Trophoblast cell (in vitro differentiated cells and primary cell): ENCODE results near the gene FOXA3.

ENCODE experiments used
- DNase-seq, 2 donors: peaks; one replicate each; pipeline ENCODE4 v3.0.0-alpha.2; 2016
- H2AFZ ChIP-seq: 2 replicates; pipeline ENCODE4 v1.6.1; 2013; ENCODE audit warnings: low read length, moderate library complexity, mild to moderate bottlenecking; ENCODE audit not compliant: insufficient read depth, poor library complexity
- H2AK5ac ChIP-seq: 2 replicates; pipeline ENCODE4 v1.6.1; 2013; ENCODE audit warnings: mild to moderate bottlenecking, low read length
- H2BK120ac ChIP-seq: 2 replicates; pipeline ENCODE4 v1.6.1; 2013; ENCODE audit warnings: low read length, mild to moderate bottlenecking, moderate library complexity; ENCODE audit not compliant: insufficient read depth, poor library complexity
- H2BK12ac ChIP-seq: 2 replicates; pipeline ENCODE4 v1.6.1; 2013; ENCODE audit warnings: mild to moderate bottlenecking, low read length, moderate library complexity
- H2BK5ac ChIP-seq: 2 replicates; pipeline ENCODE4 v1.6.1; 2013; ENCODE audit warnings: low read length, low read depth, moderate library complexity, mild to moderate bottlenecking; ENCODE audit not compliant: poor library complexity
- H3K14ac ChIP-seq: 2 replicates; pipeline ENCODE4 v1.6.1; 2013; ENCODE audit warnings: mild to moderate bottlenecking, low read length
- H3K18ac ChIP-seq: 2 replicates; pipeline ENCODE4 v1.6.1; 2013; ENCODE audit warnings: mild to moderate bottlenecking, low read length
- H3K23ac ChIP-seq: 2 replicates; pipeline ENCODE4 v1.6.1; 2013; ENCODE audit warnings: low read length
- H3K27ac ChIP-seq: 2 replicates; pipeline ENCODE4 v1.5.1; 2013; ENCODE audit warnings: low read depth, mild to moderate bottlenecking, inconsistent platforms, low read length, moderate library complexity
- H3K27me3 ChIP-seq: 2 replicates; pipeline ENCODE4 v1.6.1; 2013; ENCODE audit warnings: inconsistent platforms, mild to moderate bottlenecking, low read length, moderate library complexity; ENCODE audit not compliant: insufficient read depth
- H3K36me3 ChIP-seq, 2 experiments: 1 replicate in 1 of 2; 2 replicates in 1 of 2; pipeline ENCODE4 v1.6.1; 2013; ENCODE audit warnings: low read length in 2 of 2, mild to moderate bottlenecking in 2 of 2, moderate library complexity in 1 of 2; ENCODE audit not compliant: insufficient read depth in 2 of 2, control insufficient read depth in 1 of 2
- H3K4ac ChIP-seq: 2 replicates; pipeline ENCODE4 v1.6.1; 2013; ENCODE audit warnings: low read depth, mild to moderate bottlenecking, low read length, moderate library complexity
- H3K4me1 ChIP-seq, 2 experiments: 1 replicate in 1 of 2; 2 replicates in 1 of 2; pipeline ENCODE4 v1.6.1; 2013; ENCODE audit warnings: low read length in 2 of 2, mild to moderate bottlenecking in 2 of 2, moderate library complexity in 1 of 2; ENCODE audit not compliant: insufficient read depth in 2 of 2, control insufficient read depth in 1 of 2
- H3K4me2 ChIP-seq: 2 replicates; pipeline ENCODE4 v1.6.1; 2013; ENCODE audit warnings: inconsistent platforms, mild to moderate bottlenecking, low read length, moderate library complexity
- H3K4me3 ChIP-seq: 2 replicates; pipeline ENCODE4 v1.5.1; 2013; ENCODE audit warnings: mild to moderate bottlenecking, low read depth, low read length, inconsistent platforms
- H3K79me1 ChIP-seq: one replicate; pipeline ENCODE4 v1.6.1; 2013; ENCODE audit warnings: low read length
- H3K79me2 ChIP-seq: 2 replicates; pipeline ENCODE4 v1.6.1; 2013; ENCODE audit warnings: low read length, mild to moderate bottlenecking; ENCODE audit not compliant: control insufficient read depth, insufficient read depth, poor library complexity
- H3K9ac ChIP-seq: 2 replicates; pipeline ENCODE4 v1.6.1; 2013; ENCODE audit warnings: mild to moderate bottlenecking, low read length
- H3K9me3 ChIP-seq: 2 replicates; pipeline ENCODE4 v1.6.1; 2013; ENCODE audit warnings: low read depth, mild to moderate bottlenecking, control low read depth, inconsistent platforms, low read length; ENCODE audit not compliant: insufficient read depth
- H4K12ac ChIP-seq: 2 replicates; pipeline ENCODE4 v1.6.1; 2013; ENCODE audit warnings: low read depth, mild to moderate bottlenecking, low read length, moderate library complexity
- H4K8ac ChIP-seq: 2 replicates; pipeline ENCODE4 v1.6.1; 2013; ENCODE audit warnings: low read depth, mild to moderate bottlenecking, low read length, moderate library complexity
- H4K91ac ChIP-seq: one replicate; pipeline ENCODE4 v1.6.1; 2013; ENCODE audit warnings: low read depth, mild to moderate bottlenecking, low read length, moderate library complexity
- WGBS: extraction: QIAGEN DNeasy Blood & Tissue Kit; methylation state at CpG from one replicate; pipeline ENCODE4 v1.1.7; 2013; ENCODE audit warnings: missing lambda C conversion rate; ENCODE audit not compliant: insufficient read length, insufficient coverage; ENCODE audit errors: extremely low coverage; 5-methylcytosine and 5-hydroxymethylcytosine counted together

Gene FOXA3

GRCh38 chr19:45879971-45880370, 15.8 kb downstream of the FOXA3 start:
- WGBS: no CpG with 5 or more reads among the region's 2 CpGs
- no peak overlapping the region for H3K18ac ChIP-seq
- H3K4me2 ChIP-seq: no peak overlapping the region
- H2AFZ ChIP-seq: no peak overlapping the region
- H4K12ac ChIP-seq: no peak overlapping the region
- peaks cover 18 to 29% of the 10 kb centered on the region in 2 experiments for H3K4me1 ChIP-seq
- H3K9me3 ChIP-seq: peaks cover 2% of the 10 kb centered on the region
- H3K27ac ChIP-seq: no peak overlapping the region
- H3K36me3 ChIP-seq: peaks cover 9 to 12% of the 10 kb centered on the region in 2 experiments
- H3K79me2 ChIP-seq: peaks cover 3% of the 10 kb centered on the region
- H3K27me3 ChIP-seq: no peaks in the 10 kb centered on the region
- no peak overlapping the region for H3K14ac ChIP-seq
- no peak overlapping the region for H2AK5ac ChIP-seq
- DNase-seq: no peak
- no peak overlapping the region for H2BK120ac ChIP-seq
- H4K91ac ChIP-seq: no peak overlapping the region
- no peak overlapping the region for H2BK5ac ChIP-seq
- H3K4ac ChIP-seq: no peak overlapping the region
- no peak overlapping the region for H2BK12ac ChIP-seq
- H3K9ac ChIP-seq: no peak overlapping the region
- H3K79me1 ChIP-seq: peaks cover 11% of the 10 kb centered on the region
- no peak overlapping the region for H3K4me3 ChIP-seq
- no peak overlapping the region for H3K23ac ChIP-seq
- no peak overlapping the region for H4K8ac ChIP-seq

GRCh38 chr19:45881082-45881908, 17.2 kb downstream of the FOXA3 start:
- H3K4me1 ChIP-seq: peaks cover 17 to 28% of the 10 kb centered on the region in 2 experiments
- H2BK120ac ChIP-seq: no peak overlapping the region
- peaks cover 18% of the 10 kb centered on the region for H3K79me1 ChIP-seq
- H3K9ac ChIP-seq: no peak overlapping the region
- no peak overlapping the region for H4K12ac ChIP-seq
- no peak overlapping the region for H4K8ac ChIP-seq
- H2BK12ac ChIP-seq: no peak overlapping the region
- DNase-seq: no peak
- H3K14ac ChIP-seq: no peak overlapping the region
- H3K36me3 ChIP-seq: peaks cover 9 to 12% of the 10 kb centered on the region in 2 experiments
- H3K23ac ChIP-seq: no peak overlapping the region
- no CpG with 5 or more reads among the region's 10 CpGs for WGBS
- H4K91ac ChIP-seq: no peak overlapping the region
- H2BK5ac ChIP-seq: no peak overlapping the region
- no peak overlapping the region for H2AK5ac ChIP-seq
- H2AFZ ChIP-seq: no peak overlapping the region
- no peak overlapping the region for H3K27ac ChIP-seq
- no peaks in the 10 kb centered on the region for H3K27me3 ChIP-seq
- no peak overlapping the region for H3K4ac ChIP-seq
- no peak overlapping the region for H3K4me3 ChIP-seq
- H3K9me3 ChIP-seq: peaks cover 5% of the 10 kb centered on the region
- H3K79me2 ChIP-seq: peaks cover 5% of the 10 kb centered on the region
- no peak overlapping the region for H3K18ac ChIP-seq
- no peak overlapping the region for H3K4me2 ChIP-seq

- no CpG with 5 or more reads among the region's 4 CpGs for WGBS
- peak overlapping the region; percentile 57 for H2AK5ac ChIP-seq
- H3K4me3 ChIP-seq: no peak overlapping the region
- no peak for DNase-seq
- H2AFZ ChIP-seq: peak overlapping the region; percentile 30
- H2BK5ac ChIP-seq: no peak overlapping the region
- H3K9ac ChIP-seq: peak overlapping the region; percentile 59
- peaks cover 3% of the 10 kb centered on the region for H3K79me2 ChIP-seq
- H3K18ac ChIP-seq: peak overlapping the region; percentile 77
- no peak overlapping the region for H3K23ac ChIP-seq
- H3K27ac ChIP-seq: no peak overlapping the region
- H3K9me3 ChIP-seq: peaks cover 5% of the 10 kb centered on the region
- H3K79me1 ChIP-seq: peaks cover 19% of the 10 kb centered on the region
- H2BK120ac ChIP-seq: peak overlapping the region; percentile 30
- no peaks in the 10 kb centered on the region for H3K27me3 ChIP-seq
- H4K12ac ChIP-seq: peak overlapping the region; percentile 19
- H3K4me2 ChIP-seq: peak overlapping the region; percentile 75
- H4K91ac ChIP-seq: peak overlapping the region; percentile 58
- peak overlapping the region; percentile 66 for H3K4ac ChIP-seq
- peak overlapping the region; percentile 23 for H2BK12ac ChIP-seq
- H3K4me1 ChIP-seq: peaks cover 15 to 23% of the 10 kb centered on the region in 2 experiments
- H3K36me3 ChIP-seq: peaks cover 9 to 12% of the 10 kb centered on the region in 2 experiments
- peak overlapping the region; percentile 36 for H3K14ac ChIP-seq
- peak overlapping the region; percentile 84 for H4K8ac ChIP-seq
Measured at GRCh38 chr19:45881909-45882528, 17.9 kb downstream of the FOXA3 start.

- H3K14ac ChIP-seq: peak overlapping the region; percentile 36
- H3K9me3 ChIP-seq: peaks cover 5% of the 10 kb centered on the region
- H2AFZ ChIP-seq: peak overlapping the region; percentile 30
- H3K27ac ChIP-seq: peak overlapping the region; percentile 38
- no peak overlapping the region for H2BK120ac ChIP-seq
- H3K27me3 ChIP-seq: no peaks in the 10 kb centered on the region
- peak overlapping the region; percentile 58 for H4K91ac ChIP-seq
- peak overlapping the region; percentile 84 for H4K8ac ChIP-seq
- WGBS: no CpG with 5 or more reads among the region's 47 CpGs
- DNase-seq: peak; percentile 86 to 94
- H3K23ac ChIP-seq: no peak overlapping the region
- H3K79me1 ChIP-seq: peaks cover 21% of the 10 kb centered on the region
- peak overlapping the region; percentile 19 for H4K12ac ChIP-seq
- peak overlapping the region; percentile 57 for H2AK5ac ChIP-seq
- peak overlapping the region; percentile 50 for H3K4me3 ChIP-seq
- H2BK12ac ChIP-seq: no peak overlapping the region
- H3K4me1 ChIP-seq: peaks cover 15 to 21% of the 10 kb centered on the region in 2 experiments
- H2BK5ac ChIP-seq: no peak overlapping the region
- H3K4me2 ChIP-seq: peak overlapping the region; percentile 75
- H3K36me3 ChIP-seq: peaks cover 9 to 12% of the 10 kb centered on the region in 2 experiments
- H3K18ac ChIP-seq: peak overlapping the region; percentile 77
- peak overlapping the region; percentile 9 for H3K9ac ChIP-seq
- peak overlapping the region; percentile 66 for H3K4ac ChIP-seq
- peaks cover 3% of the 10 kb centered on the region for H3K79me2 ChIP-seq
Measured at GRCh38 chr19:45882652-45883585, 18.8 kb downstream of the FOXA3 start.
